Astrocyte (in vitro differentiated cells and primary cell): ENCODE data around the gene CCDC12.

Source experiments
- EZH2 ChIP-seq: IDR thresholded peaks from 2 replicates; pipeline ENCODE4 v1.6.1; 2012; ENCODE audit warnings: mild to moderate bottlenecking, low read length, inconsistent platforms; ENCODE audit not compliant: insufficient read depth
- TF ChIP-seq, protein P1 (sequence below): IDR thresholded peaks from 2 replicates; pipeline ENCODE4 v1.5.1; 2011; ENCODE audit warnings: low read depth, mild to moderate bottlenecking, inconsistent platforms, low read length, moderate library complexity; ENCODE audit not compliant: insufficient read depth

DNA sequence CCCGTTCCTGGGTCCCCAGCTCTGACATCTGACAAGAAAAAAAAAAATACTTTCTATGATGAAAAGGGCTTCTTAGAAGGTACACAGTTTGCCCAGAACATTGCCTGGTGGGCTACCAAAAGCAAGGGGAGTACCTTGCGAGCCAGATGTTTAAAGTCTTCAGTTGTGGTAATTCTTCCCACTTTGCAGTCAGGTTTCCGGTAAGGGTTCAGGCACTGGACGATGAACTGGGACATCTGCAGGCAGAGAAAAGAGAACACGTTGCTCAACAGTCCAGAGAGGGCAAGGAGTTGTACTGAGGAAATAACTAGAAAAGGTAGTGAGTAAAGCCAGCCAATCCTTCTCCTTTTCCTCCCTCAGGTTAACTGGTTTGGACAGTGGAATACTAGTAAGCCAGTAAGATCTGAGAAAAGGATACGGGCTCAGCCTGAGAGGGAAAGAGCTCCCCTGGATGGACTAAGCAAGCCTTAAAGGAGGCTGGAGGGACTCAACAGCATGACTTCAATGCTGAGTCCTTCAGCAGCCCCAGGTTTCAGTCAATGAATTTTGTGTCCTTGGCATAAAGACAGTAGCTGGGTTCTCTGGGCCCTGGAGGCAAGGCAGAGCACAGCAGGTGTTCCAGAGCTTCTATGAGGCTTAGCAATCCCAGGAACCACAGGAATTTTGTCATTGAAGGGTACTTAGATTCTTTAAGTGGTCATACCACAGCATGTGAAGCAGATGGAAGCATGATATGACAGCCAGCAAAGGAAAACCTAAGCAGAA, 41.1 kb upstream of the CCDC12 start:
- TF ChIP-seq, protein P1, sequence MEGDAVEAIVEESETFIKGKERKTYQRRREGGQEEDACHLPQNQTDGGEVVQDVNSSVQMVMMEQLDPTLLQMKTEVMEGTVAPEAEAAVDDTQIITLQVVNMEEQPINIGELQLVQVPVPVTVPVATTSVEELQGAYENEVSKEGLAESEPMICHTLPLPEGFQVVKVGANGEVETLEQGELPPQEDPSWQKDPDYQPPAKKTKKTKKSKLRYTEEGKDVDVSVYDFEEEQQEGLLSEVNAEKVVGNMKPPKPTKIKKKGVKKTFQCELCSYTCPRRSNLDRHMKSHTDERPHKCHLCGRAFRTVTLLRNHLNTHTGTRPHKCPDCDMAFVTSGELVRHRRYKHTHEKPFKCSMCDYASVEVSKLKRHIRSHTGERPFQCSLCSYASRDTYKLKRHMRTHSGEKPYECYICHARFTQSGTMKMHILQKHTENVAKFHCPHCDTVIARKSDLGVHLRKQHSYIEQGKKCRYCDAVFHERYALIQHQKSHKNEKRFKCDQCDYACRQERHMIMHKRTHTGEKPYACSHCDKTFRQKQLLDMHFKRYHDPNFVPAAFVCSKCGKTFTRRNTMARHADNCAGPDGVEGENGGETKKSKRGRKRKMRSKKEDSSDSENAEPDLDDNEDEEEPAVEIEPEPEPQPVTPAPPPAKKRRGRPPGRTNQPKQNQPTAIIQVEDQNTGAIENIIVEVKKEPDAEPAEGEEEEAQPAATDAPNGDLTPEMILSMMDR = peak; percentile 5
- TF ChIP-seq EZH2 = no peak
